Keratinocyte (primary cell): Measurements from ENCODE around the gene RBCK1. TPM values are rescaled to one million over a fixed set of nuclear protein-coding genes. Genes with fewer than 3 reads are reported as not detected.
A peak's percentile ranks its signal among the peaks of the same experiment; 100 is the strongest.

Experiments
- DNase-seq: peaks from one replicate; pipeline ENCODE4 v3.0.0-alpha.2; 2011; ENCODE audit warnings: low read depth, missing footprints, low spot score
- FAIRE-seq: peaks from 2 replicates; lab custom pipeline; 2011; peaks lifted over from hg19 to GRCh38; lab: Jason Lieb, UNC
- H2AFZ ChIP-seq: 2 replicates; pipeline ENCODE4 v1.6.0; 2012; ENCODE audit warnings: low read length, control low read depth, inconsistent platforms; ENCODE audit not compliant: control insufficient read depth
- H3K27ac ChIP-seq: 2 replicates; pipeline ENCODE4 v1.5.1; 2011; ENCODE audit warnings: low read length; ENCODE audit not compliant: control insufficient read depth, insufficient read depth
- H3K27me3 ChIP-seq: 3 replicates; pipeline ENCODE4 v1.6.0; 2011; ENCODE audit warnings: low read length; ENCODE audit not compliant: control insufficient read depth, insufficient read depth; ENCODE audit errors: extremely low read depth
- H3K36me3 ChIP-seq, 2 experiments: 2 replicates in 1 of 2; 3 replicates in 1 of 2; pipeline ENCODE4 v1.5.1; 2011; ENCODE audit warnings: low read length in 2 of 2, mild to moderate bottlenecking in 1 of 2; ENCODE audit not compliant: control insufficient read depth in 2 of 2, insufficient read depth in 2 of 2; ENCODE audit errors: extremely low read depth in 1 of 2
- H3K4me1 ChIP-seq: 3 replicates; pipeline ENCODE4 v1.5.1; 2011; ENCODE audit warnings: low read length; ENCODE audit not compliant: control insufficient read depth, insufficient read depth; ENCODE audit errors: extremely low read depth
- H3K4me2 ChIP-seq: 3 replicates; pipeline ENCODE4 v1.6.0; 2011; ENCODE audit warnings: low read depth, low read length; ENCODE audit not compliant: control insufficient read depth, insufficient read depth; ENCODE audit errors: extremely low read depth
- H3K4me3 ChIP-seq, 3 experiments: fragments of 200-600 bp in 1 of 3; sonication (generic) in 1 of 3; 2 replicates in 2 of 3; 3 replicates in 1 of 3; pipeline ENCODE4 v1.5.1; 2011 to 2016; ENCODE audit warnings: low read length in 3 of 3, mild to moderate bottlenecking in 3 of 3, control low read depth in 2 of 3, inconsistent platforms in 1 of 3, low read depth in 1 of 3, mixed read lengths in 1 of 3, mixed run types in 1 of 3, moderate library complexity in 1 of 3; ENCODE audit not compliant: control insufficient read depth in 2 of 3, insufficient read depth in 2 of 3; ENCODE audit errors: extremely low read depth in 1 of 3
- H3K79me2 ChIP-seq: 2 replicates; pipeline ENCODE4 v1.6.0; 2012; ENCODE audit warnings: low read length; ENCODE audit not compliant: control insufficient read depth, insufficient read depth
- H3K9ac ChIP-seq: 3 replicates; pipeline ENCODE4 v1.6.0; 2011; ENCODE audit warnings: low read length; ENCODE audit not compliant: control insufficient read depth, insufficient read depth; ENCODE audit errors: extremely low read depth
- H3K9me1 ChIP-seq: 3 replicates; pipeline ENCODE4 v1.6.0; 2011; ENCODE audit warnings: low read length; ENCODE audit not compliant: control insufficient read depth, insufficient read depth; ENCODE audit errors: extremely low read depth
- H3K9me3 ChIP-seq: 2 replicates; pipeline ENCODE4 v1.5.1; 2012; ENCODE audit warnings: low read depth, low read length; ENCODE audit not compliant: control insufficient read depth
- H4K20me1 ChIP-seq: 3 replicates; pipeline ENCODE4 v1.6.0; 2011; ENCODE audit warnings: low read length; ENCODE audit not compliant: control insufficient read depth, insufficient read depth; ENCODE audit errors: extremely low read depth
- CTCF ChIP-seq, 3 experiments: IDR thresholded peaks in 1 of 3; conservative IDR thresholded peaks in 1 of 3; optimal IDR thresholded peaks in 1 of 3; 2 replicates in 2 of 3; 3 replicates in 1 of 3; pipeline versions ENCODE3 to v1.5.1; 2011; ENCODE audit warnings: low read length in 3 of 3, mild to moderate bottlenecking in 3 of 3, moderate library complexity in 2 of 3, control low read depth in 1 of 3, inconsistent platforms in 1 of 3; ENCODE audit not compliant: insufficient read depth in 2 of 3; ENCODE audit errors: extremely low read depth in 1 of 3
- EZH2 ChIP-seq: IDR thresholded peaks from one replicate; pipeline ENCODE4 v1.6.1; 2012; ENCODE audit warnings: inconsistent platforms, mild to moderate bottlenecking, low read length, moderate library complexity
- dilution Hi-C: fragments of 300-500 bp; cut with MboI; formaldehyde crosslinking; loops from one replicate; pipeline ENCODE4 v1.7.0; 2020; ENCODE audit warnings: low sequenced_read_pairs; ENCODE audit not compliant: extremely low pct_ligation_motif_present
- polyA plus RNA-seq, 5 experiments: library from polyadenylated mRNA; depleted of rRNA in 3 of 5; stranded (reverse) in 3 of 5; stranded (forward) in 1 of 5; unstranded in 1 of 5; fragments of >200 nt; gene quantifications; 1 replicate in 1 of 5; 2 replicates in 3 of 5; 3 replicates in 1 of 5; pipeline versions ENCODE4 v1.2.1 to v1.2.3, GENCODE V29; 2011 to 2012; ENCODE audit warnings: missing spikeins in 2 of 5, low read depth in 1 of 5, low replicate concordance in 1 of 5

Gene RBCK1
- polyA plus RNA-seq, 1 donor (not counting 4 experiments of a cell fraction or from before 2014, with no cell fraction given) = 136 TPM

GRCh38 chr20:430091-430999, 22.2 kb downstream of the RBCK1 start:
- FAIRE-seq (no peak), DNase-seq (no peak)
- H3K4me3 ChIP-seq = no peak overlapping the region
- H3K27ac ChIP-seq = no peak overlapping the region
- peaks cover 36 to 51% of the 10 kb centered on the region in 2 experiments for H3K36me3 ChIP-seq
- no peak overlapping the region for H3K4me2 ChIP-seq
- dilution Hi-C loops = no loop called here
- no peak for TF ChIP-seq EZH2
- no peak for TF ChIP-seq CTCF (optimal IDR thresholded peaks at IDR 0.05 in 1 of 3, IDR thresholded peaks at IDR 0.05 in 1 of 3, conservative IDR thresholded peaks at IDR 0.05 in 1 of 3; ENCODE audit: extremely low read depth in 1 of 3, insufficient read depth in 2 of 3, low read length in 3 of 3)
- peaks cover 4% of the 10 kb centered on the region for H4K20me1 ChIP-seq
- H3K9me1 ChIP-seq = no peaks in the 10 kb centered on the region
- no peaks in the 10 kb centered on the region for H3K27me3 ChIP-seq
- no peaks in the 10 kb centered on the region for H3K79me2 ChIP-seq
- no peaks in the 10 kb centered on the region for H3K9me3 ChIP-seq
- H3K4me1 ChIP-seq = peaks cover 5% of the 10 kb centered on the region
- H3K9ac ChIP-seq = no peak overlapping the region
- no peak overlapping the region for H2AFZ ChIP-seq

GRCh38 chr20:431012-431904, 23.2 kb downstream of the RBCK1 start:
- Histone ChIP-seq H3K79me2 (no peaks in the 10 kb centered on the region), H3K4me1 (peaks cover 5% of the 10 kb centered on the region), H3K27ac (no peak overlapping the region), H3K36me3 (peaks cover 42 to 54% of the 10 kb centered on the region in 2 experiments), H4K20me1 (peaks cover 4% of the 10 kb centered on the region), H3K9ac (no peak overlapping the region), H3K27me3 (no peaks in the 10 kb centered on the region), H3K4me2 (no peak overlapping the region), H3K4me3 (no peak overlapping the region), H2AFZ (no peak overlapping the region), H3K9me3 (no peaks in the 10 kb centered on the region), H3K9me1 (no peaks in the 10 kb centered on the region)
- dilution Hi-C loops = no loop called here
- DNase-seq = no peak
- peak; percentile 34 for FAIRE-seq
- TF ChIP-seq CTCF (optimal IDR thresholded peaks at IDR 0.05 in 1 of 3, IDR thresholded peaks at IDR 0.05 in 1 of 3, conservative IDR thresholded peaks at IDR 0.05 in 1 of 3; ENCODE audit: extremely low read depth in 1 of 3, insufficient read depth in 2 of 3, low read length in 3 of 3) (peak; percentile 62 to 74 (median 68)), EZH2 (no peak)
